Measurements from ENCODE around the gene SMIM11. TPM values are rescaled to one million over a fixed set of nuclear protein-coding genes. Genes with fewer than 3 reads are reported as not detected.
"Not testable (repeated sequence)": the region's sequence is repeated elsewhere in the genome, so short reads cannot be mapped to it uniquely, and the experiment has no call there.

The SMIM11 gene
- total and polyA plus RNA-seq, 7 donors: 6.5 to 32.9 (median 25.5) TPM

DNA sequence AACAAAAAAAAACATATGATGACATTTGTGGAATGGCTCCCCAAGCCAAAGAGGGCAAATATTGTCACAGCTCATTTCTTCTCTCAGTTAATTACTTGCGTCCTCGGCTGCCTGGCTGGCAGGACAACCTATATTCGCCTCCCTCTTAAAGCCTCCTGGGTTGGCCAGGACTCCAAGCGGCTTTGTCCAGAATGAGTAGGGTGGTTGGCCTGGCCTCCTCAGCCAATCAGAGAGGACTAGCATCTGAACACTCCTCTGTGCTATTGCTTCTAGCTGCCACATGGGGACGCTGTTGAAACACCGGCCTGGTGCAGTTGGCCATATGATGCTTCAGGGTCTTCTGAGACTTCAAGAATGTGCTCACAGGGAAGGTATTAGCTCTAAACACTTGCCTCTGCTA lies 53.1 kb downstream of the SMIM11 start:
- DNase-seq; intact Hi-C loops (cut with DNase I): not testable (repeated sequence)

DNA sequence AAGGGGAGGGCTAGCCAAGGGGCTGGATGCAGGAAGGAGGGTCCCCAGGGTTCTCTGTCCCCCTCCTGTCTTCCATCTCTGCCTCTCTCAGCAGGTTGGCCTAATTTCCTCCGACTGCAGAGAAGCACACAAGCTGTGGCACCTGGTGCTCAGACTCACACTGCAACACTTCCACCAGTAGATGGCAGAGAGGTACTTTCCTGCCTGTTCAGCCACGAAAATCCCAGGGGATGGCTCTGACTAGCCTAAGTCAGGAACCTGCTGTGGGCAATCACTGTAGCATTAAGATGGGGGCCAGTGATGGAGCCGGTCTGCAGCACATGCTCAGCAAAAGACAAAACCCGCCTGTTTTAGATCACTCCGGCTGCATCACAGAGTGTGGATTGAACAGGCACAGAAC lies 54.4 kb downstream of the SMIM11 start:
- no CpG with 5 or more reads among the region's 5 CpGs for WGBS, 3 donors
- H3K4me1 ChIP-seq; H3K27ac ChIP-seq; intact Hi-C loops (cut with DNase I); H3K4me3 ChIP-seq; H3K27me3 ChIP-seq (ENCODE audit: insufficient read depth in 3 of 3, low read length in 2 of 3); H3K9me3 ChIP-seq; H3K36me3 ChIP-seq (ENCODE audit: insufficient read depth in 1 of 2, low read depth in 1 of 2); DNase-seq: not testable (repeated sequence)
- peak in 3 of 4 donors; percentile 38 to 62 (median 45) for ATAC-seq

More for the DNA sequence above, 53.1 kb downstream of the SMIM11 start:
- not testable (repeated sequence) for H3K27ac ChIP-seq; H3K36me3 ChIP-seq (ENCODE audit: insufficient read depth in 1 of 2, low read depth in 1 of 2); ATAC-seq; H3K27me3 ChIP-seq (ENCODE audit: insufficient read depth in 3 of 3, low read length in 2 of 3); H3K4me1 ChIP-seq; H3K9me3 ChIP-seq; H3K4me3 ChIP-seq
- WGBS, 3 donors: no CpG with 5 or more reads among the region's 6 CpGs

Other genes starting within 250 kb of the SMIM11 start
- gene KCNE2, start 11.5 kb upstream of the SMIM11 start, total RNA-seq: under 1 TPM in 3 of 4 donors, not detected in 1; 0.40 to 0.44 (median 0.42) TPM
- gene KCNE2, start 11.5 kb upstream of the SMIM11 start, polyA plus RNA-seq: under 1 TPM; 0.12 to 0.95 (median 0.13) TPM
- not detected for gene SMIM34, start 48.4 kb downstream of the SMIM11 start, total RNA-seq
- not detected for gene SMIM34, start 48.4 kb downstream of the SMIM11 start, polyA plus RNA-seq
- gene KCNE1, start 136.7 kb downstream of the SMIM11 start, total RNA-seq: 1 to 10 TPM in 1 of 4 donors, under 1 TPM in 1, not detected in 2; 0.40 to 1.5 TPM
- gene KCNE1, start 136.7 kb downstream of the SMIM11 start, polyA plus RNA-seq: under 1 TPM in 2 of 3 donors, not detected in 1; 0.26 to 0.35 TPM
- gene RCAN1, start 239.6 kb downstream of the SMIM11 start, total RNA-seq: 10 to 100 TPM; 24.9 to 38.4 (median 26.1) TPM
- gene RCAN1, start 239.6 kb downstream of the SMIM11 start, polyA plus RNA-seq: 10 to 100 TPM; 57.4 to 94.9 (median 88.0) TPM